GM12878 (cell line): ENCODE measurements around the gene NECTIN1. TPM values are rescaled to one million over a fixed set of nuclear protein-coding genes. Genes with fewer than 3 reads are reported as not detected.

Experiments used
- ATAC-seq: fragments of 200-7000 bp; cut with Tn5 transposase; 3 replicates; pipeline ENCODE4 v1.9.1; 2020; ENCODE audit warnings: mild to moderate bottlenecking, moderate library complexity
- BruUV-seq: library from RNA; stranded (reverse); fragments of 400-500 nt; replicated peaks from 2 replicates; lab custom pipeline; 2021; lab: Mats Ljungman, UMichigan
- CTCF ChIA-PET: fragments of 300-600 bp; sonication (Branson Sonifier 250); formaldehyde crosslinking; extraction: SDS; loops from one replicate; lab custom pipeline; 2021; ENCODE audit warnings: inconsistent platforms; lab: Yijun Ruan, JAX
- POLR2A ChIA-PET: fragments of 350-600 bp; formaldehyde crosslinking; extraction: SDS; loops from one replicate; lab custom pipeline; 2021; ENCODE audit warnings: inconsistent platforms; lab: Charles Lee
- RAD21 ChIA-PET: fragments of 300-600 bp; sonication (Branson Sonifier 250); formaldehyde crosslinking; loops from one replicate; lab custom pipeline; 2023; ENCODE audit warnings: antibody characterized with exemption; ENCODE audit not compliant: unreplicated experiment; lab: Charles Lee
- SMC1A ChIA-PET: fragments of 300-600 bp; sonication (Branson Sonifier 250); formaldehyde crosslinking; loops from one replicate; lab custom pipeline; 2023; ENCODE audit not compliant: unreplicated experiment, uncharacterized antibody; lab: Charles Lee
- DNase-seq: peaks from one replicate; pipeline ENCODE4 v3.0.0-alpha.2; 2011; ENCODE audit warnings: low read depth, low spot score
- FAIRE-seq: peaks from 3 replicates; lab custom pipeline; 2011; peaks lifted over from hg19 to GRCh38; lab: Jason Lieb, UNC
- H2AFZ ChIP-seq: 2 replicates; pipeline ENCODE4 v1.6.0; 2011; ENCODE audit warnings: low read depth, low read length, control low read depth; ENCODE audit not compliant: control insufficient read depth
- H3K27ac ChIP-seq: 2 replicates; pipeline ENCODE4 v1.5.1; 2011; ENCODE audit warnings: control low read depth; ENCODE audit not compliant: control insufficient read depth, insufficient read depth
- H3K27me3 ChIP-seq, 2 experiments: replicated peaks in 1 of 2; 2 replicates each; pipeline versions ENCODE4 v1.6.0 to v1.6.1; 2011; ENCODE audit warnings: low read length in 1 of 2; ENCODE audit not compliant: control insufficient read depth in 2 of 2, insufficient read depth in 2 of 2
- H3K36me3 ChIP-seq, 2 experiments: 2 replicates each; pipeline ENCODE4 v1.5.1; 2011; ENCODE audit warnings: low read length in 1 of 2; ENCODE audit not compliant: control insufficient read depth in 2 of 2, insufficient read depth in 2 of 2
- H3K4me1 ChIP-seq: 2 replicates; pipeline ENCODE4 v1.6.1; 2011; ENCODE audit warnings: mild to moderate bottlenecking, low read length, moderate library complexity, mixed read lengths; ENCODE audit not compliant: control insufficient read depth, insufficient read depth
- H3K4me2 ChIP-seq: 2 replicates; pipeline ENCODE4 v1.6.0; 2011; ENCODE audit warnings: control low read depth; ENCODE audit not compliant: control insufficient read depth, insufficient read depth
- H3K4me3 ChIP-seq: fragments of 200-600 bp; sonication (generic); 2 replicates; pipeline ENCODE4 v1.5.1; 2016
- H3K79me2 ChIP-seq: 2 replicates; pipeline ENCODE4 v1.6.0; 2011; ENCODE audit warnings: low read length; ENCODE audit not compliant: control insufficient read depth, insufficient read depth
- H3K9ac ChIP-seq: 2 replicates; pipeline ENCODE4 v1.8.0; 2011; ENCODE audit warnings: low read length, control low read depth, mixed read lengths; ENCODE audit not compliant: control insufficient read depth, insufficient read depth
- H3K9me3 ChIP-seq: replicated peaks from 3 replicates; pipeline ENCODE4 v1.5.1; 2011; ENCODE audit warnings: mild to moderate bottlenecking, low read length; ENCODE audit not compliant: control insufficient read depth, insufficient read depth
- H4K20me1 ChIP-seq: 2 replicates; pipeline ENCODE4 v1.6.0; 2011; ENCODE audit not compliant: control insufficient read depth, insufficient read depth
- CBFB ChIP-seq: IDR thresholded peaks from 2 replicates; pipeline ENCODE4 v1.6.1; 2016; ENCODE audit warnings: antibody characterized with exemption, low read depth
- EP300 ChIP-seq, 2 experiments: fragments of 150-350 bp in 1 of 2; IDR thresholded peaks; 2 replicates each; pipeline ENCODE4 v1.6.1; 2011 to 2012; ENCODE audit warnings: low read depth in 2 of 2, low read length in 2 of 2, borderline replicate concordance in 1 of 2, improper control_type of control experiment in 1 of 2, inconsistent platforms in 1 of 2; ENCODE audit not compliant: control insufficient read depth in 1 of 2
- FOXK2 ChIP-seq: fragments of 450-650 bp; IDR thresholded peaks from 2 replicates; pipeline ENCODE4 v1.6.1; 2017; ENCODE audit warnings: mild to moderate bottlenecking, moderate library complexity
- HDAC2 ChIP-seq: fragments of 200-600 bp; sonication (generic); IDR thresholded peaks from 2 replicates; pipeline ENCODE4 v1.6.1; 2017
- KLF5 ChIP-seq: fragments of 450-650 bp; IDR thresholded peaks from 2 replicates; pipeline ENCODE4 v1.6.1; 2014; ENCODE audit warnings: mild to moderate bottlenecking; ENCODE audit not compliant: partially characterized antibody
- LARP7 ChIP-seq: fragments of 450-650 bp; IDR thresholded peaks from 2 replicates; pipeline ENCODE4 v1.6.1; 2017; ENCODE audit warnings: mild to moderate bottlenecking
- MTA3 ChIP-seq: IDR thresholded peaks from 2 replicates; pipeline ENCODE4 v1.6.1; 2012; ENCODE audit warnings: low read length, inconsistent platforms, borderline replicate concordance
- PBX3 ChIP-seq: IDR thresholded peaks from 2 replicates; pipeline ENCODE4 v1.6.1; 2011; ENCODE audit warnings: mild to moderate bottlenecking, low read depth, low read length, moderate library complexity; ENCODE audit not compliant: insufficient replicate concordance
- SPI1 ChIP-seq: IDR thresholded peaks from 2 replicates; pipeline ENCODE4 v1.6.1; 2011; ENCODE audit warnings: low read depth, mild to moderate bottlenecking, low read length, moderate library complexity, borderline replicate concordance; ENCODE audit not compliant: insufficient read depth
- ZBTB40 ChIP-seq: fragments of 450-650 bp; IDR thresholded peaks from 2 replicates; pipeline ENCODE4 v1.6.1; 2016; ENCODE audit warnings: mild to moderate bottlenecking, moderate library complexity, borderline replicate concordance
- WGBS: methylation state at CpG from one replicate; pipeline ENCODE4 v1.1.6; 2016; ENCODE audit warnings: low lambda C conversion rate; ENCODE audit not compliant: insufficient replicate concordance, insufficient coverage; ENCODE audit errors: missing lambda C conversion rate; 5-methylcytosine and 5-hydroxymethylcytosine counted together
- in situ Hi-C: fragments of 300-500 bp; cut with MboI; formaldehyde crosslinking; loops from 9 replicates; pipeline ENCODE4 v1.14.3; 2018; ENCODE audit warnings: mixed read lengths
- intact Hi-C: fragments of 100-400 bp; cut with micrococcal nuclease; formaldehyde crosslinking; loops from one replicate; pipeline ENCODE4 v1.14.2; 2022; ENCODE audit not compliant: unreplicated experiment
- polyA plus RNA-seq, 11 experiments: library from polyadenylated mRNA; depleted of rRNA in 4 of 11; unstranded in 6 of 11; stranded (reverse) in 5 of 11; fragments of >200 nt; fragmentation: Nextera tagmentation in 4 of 11; fragmentation: Illumina TruSeq in 1 of 11; extraction: Ambion mirVana in 4 of 11; extraction: Trizol in 1 of 11; gene quantifications; 1 replicate in 1 of 11; 2 replicates in 10 of 11; pipeline versions ENCODE4 v1.2.1 to v1.2.3, GENCODE V29; 2011 to 2016; ENCODE audit warnings: inconsistent platforms in 2 of 11, missing spikeins in 2 of 11, low read depth in 1 of 11
- total RNA-seq, 4 experiments: library from RNA; depleted of rRNA in 3 of 4; stranded (reverse); fragments of >200 nt in 3 of 4; fragmentation: Illumina TruSeq in 1 of 4; extraction: Trizol in 1 of 4; gene quantifications; 2 replicates each; pipeline versions ENCODE4 v1.2.1 to v1.2.3, GENCODE V29; 2013 to 2021
- TF ChIP-seq, protein P1 (sequence below): fragments of 150-350 bp; IDR thresholded peaks from 2 replicates; pipeline ENCODE4 v1.6.1; 2016; ENCODE audit warnings: low read depth, low read length
- TF ChIP-seq, protein P2 (sequence below): fragments of 450-650 bp; IDR thresholded peaks from 2 replicates; pipeline ENCODE4 v1.6.1; 2018; ENCODE audit warnings: mild to moderate bottlenecking, low read depth, moderate library complexity; ENCODE audit not compliant: partially characterized antibody

Gene NECTIN1
- total and polyA plus RNA-seq, 10 of the 15 experiments (the other 5 are each of a cell fraction or from before 2014, with no cell fraction given): 0.97 to 9.2 (median 2.3) TPM

DNA sequence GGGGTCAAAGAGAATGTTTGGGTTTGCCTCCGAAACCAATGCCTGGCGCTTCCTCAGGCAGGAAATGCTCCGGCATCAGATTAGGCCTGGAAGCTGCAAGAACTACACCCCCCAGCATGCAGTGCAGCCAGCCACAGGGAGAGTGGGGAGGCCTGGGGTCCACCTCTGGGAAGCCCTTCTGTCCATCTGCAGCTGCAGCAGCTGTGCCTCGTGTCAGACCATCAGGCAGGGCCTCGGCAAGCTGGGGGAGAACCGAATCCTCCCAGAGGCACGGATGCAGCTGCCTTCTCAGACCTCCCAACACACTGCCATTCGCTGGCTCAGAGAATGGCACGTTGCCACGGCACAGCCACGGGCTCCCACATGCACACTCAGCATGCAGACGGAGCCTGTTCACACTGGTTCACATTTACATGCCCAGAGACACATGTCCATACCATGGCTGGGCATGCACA is 57.4 kb downstream of the NECTIN1 start:
- H3K36me3 ChIP-seq: peaks cover 4 to 13% of the 10 kb centered on the region in 2 experiments; a peak in 3 of 4 replicates
- in situ Hi-C loops: loop anchor here (5.0 kb wide), 1 partner anchor 436 kb away; no protein-coding TSS in a partner anchor
- no peaks in the 10 kb centered on the region for H4K20me1 ChIP-seq
- CTCF ChIA-PET: interaction anchor here (1.6 kb wide), 1 partner anchor 437 kb away, joined by 3 read pairs; no protein-coding TSS in a partner anchor
- no peak overlapping the region for H3K4me3 ChIP-seq
- H2AFZ ChIP-seq: no peak overlapping the region
- no peaks in the 10 kb centered on the region for H3K9me3 ChIP-seq
- no peak for FAIRE-seq
- intact Hi-C loops: no loop called here
- no peak for ATAC-seq
- no peak overlapping the region for H3K4me2 ChIP-seq
- SMC1A ChIA-PET: interaction anchor here (1.4 kb wide), 1 partner anchor 59 kb away, joined by 3 read pairs; no protein-coding TSS in a partner anchor
- H3K9ac ChIP-seq: no peak overlapping the region
- RAD21 ChIA-PET: interaction anchor here (6.5 kb wide), 1 partner anchor 54 kb away, joined by 192 read pairs; the partner anchor contains the start of gene NECTIN1
- no peaks in the 10 kb centered on the region for H3K27me3 ChIP-seq
- no peak for DNase-seq
- no peak overlapping the region for H3K27ac ChIP-seq
- POLR2A ChIA-PET: no interaction called here
- peaks cover 29% of the 10 kb centered on the region for H3K4me1 ChIP-seq
- no TSS peak for BruUV-seq
- WGBS: 86% methylated on average over 12 of the region's 12 CpGs
- H3K79me2 ChIP-seq: no peaks in the 10 kb centered on the region
- no peak for TF ChIP-seq PBX3
- no peak for TF ChIP-seq FOXK2
- TF ChIP-seq SPI1: no peak
- TF ChIP-seq, protein P1, sequence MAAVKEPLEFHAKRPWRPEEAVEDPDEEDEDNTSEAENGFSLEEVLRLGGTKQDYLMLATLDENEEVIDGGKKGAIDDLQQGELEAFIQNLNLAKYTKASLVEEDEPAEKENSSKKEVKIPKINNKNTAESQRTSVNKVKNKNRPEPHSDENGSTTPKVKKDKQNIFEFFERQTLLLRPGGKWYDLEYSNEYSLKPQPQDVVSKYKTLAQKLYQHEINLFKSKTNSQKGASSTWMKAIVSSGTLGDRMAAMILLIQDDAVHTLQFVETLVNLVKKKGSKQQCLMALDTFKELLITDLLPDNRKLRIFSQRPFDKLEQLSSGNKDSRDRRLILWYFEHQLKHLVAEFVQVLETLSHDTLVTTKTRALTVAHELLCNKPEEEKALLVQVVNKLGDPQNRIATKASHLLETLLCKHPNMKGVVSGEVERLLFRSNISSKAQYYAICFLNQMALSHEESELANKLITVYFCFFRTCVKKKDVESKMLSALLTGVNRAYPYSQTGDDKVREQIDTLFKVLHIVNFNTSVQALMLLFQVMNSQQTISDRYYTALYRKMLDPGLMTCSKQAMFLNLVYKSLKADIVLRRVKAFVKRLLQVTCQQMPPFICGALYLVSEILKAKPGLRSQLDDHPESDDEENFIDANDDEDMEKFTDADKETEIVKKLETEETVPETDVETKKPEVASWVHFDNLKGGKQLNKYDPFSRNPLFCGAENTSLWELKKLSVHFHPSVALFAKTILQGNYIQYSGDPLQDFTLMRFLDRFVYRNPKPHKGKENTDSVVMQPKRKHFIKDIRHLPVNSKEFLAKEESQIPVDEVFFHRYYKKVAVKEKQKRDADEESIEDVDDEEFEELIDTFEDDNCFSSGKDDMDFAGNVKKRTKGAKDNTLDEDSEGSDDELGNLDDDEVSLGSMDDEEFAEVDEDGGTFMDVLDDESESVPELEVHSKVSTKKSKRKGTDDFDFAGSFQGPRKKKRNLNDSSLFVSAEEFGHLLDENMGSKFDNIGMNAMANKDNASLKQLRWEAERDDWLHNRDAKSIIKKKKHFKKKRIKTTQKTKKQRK: no peak
- no peak for TF ChIP-seq KLF5
- no peak for TF ChIP-seq EP300 (IDR thresholded peaks at IDR 0.05; ENCODE audit: borderline replicate concordance in 1 of 2, control insufficient read depth in 1 of 2, low read depth in 2 of 2, low read length in 2 of 2)
- no peak for TF ChIP-seq MTA3
- no peak for TF ChIP-seq ZBTB40
- TF ChIP-seq, protein P2, sequence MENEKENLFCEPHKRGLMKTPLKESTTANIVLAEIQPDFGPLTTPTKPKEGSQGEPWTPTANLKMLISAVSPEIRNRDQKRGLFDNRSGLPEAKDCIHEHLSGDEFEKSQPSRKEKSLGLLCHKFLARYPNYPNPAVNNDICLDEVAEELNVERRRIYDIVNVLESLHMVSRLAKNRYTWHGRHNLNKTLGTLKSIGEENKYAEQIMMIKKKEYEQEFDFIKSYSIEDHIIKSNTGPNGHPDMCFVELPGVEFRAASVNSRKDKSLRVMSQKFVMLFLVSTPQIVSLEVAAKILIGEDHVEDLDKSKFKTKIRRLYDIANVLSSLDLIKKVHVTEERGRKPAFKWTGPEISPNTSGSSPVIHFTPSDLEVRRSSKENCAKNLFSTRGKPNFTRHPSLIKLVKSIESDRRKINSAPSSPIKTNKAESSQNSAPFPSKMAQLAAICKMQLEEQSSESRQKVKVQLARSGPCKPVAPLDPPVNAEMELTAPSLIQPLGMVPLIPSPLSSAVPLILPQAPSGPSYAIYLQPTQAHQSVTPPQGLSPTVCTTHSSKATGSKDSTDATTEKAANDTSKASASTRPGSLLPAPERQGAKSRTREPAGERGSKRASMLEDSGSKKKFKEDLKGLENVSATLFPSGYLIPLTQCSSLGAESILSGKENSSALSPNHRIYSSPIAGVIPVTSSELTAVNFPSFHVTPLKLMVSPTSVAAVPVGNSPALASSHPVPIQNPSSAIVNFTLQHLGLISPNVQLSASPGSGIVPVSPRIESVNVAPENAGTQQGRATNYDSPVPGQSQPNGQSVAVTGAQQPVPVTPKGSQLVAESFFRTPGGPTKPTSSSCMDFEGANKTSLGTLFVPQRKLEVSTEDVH: no peak
- TF ChIP-seq HDAC2: no peak
- no peak for TF ChIP-seq LARP7
- TF ChIP-seq CBFB: no peak
